KOPT-K1 (cell line): ENCODE data around the gene PLEKHA6.

ENCODE experiments used
- H3K27ac ChIP-seq: fragments of 200-600 bp; sonication (generic); 2 replicates; pipeline ENCODE4 v1.5.1; 2016; ENCODE audit warnings: antibody characterized with exemption, mild to moderate bottlenecking, low read depth, low read length; ENCODE audit not compliant: poor library complexity, severe bottlenecking
- H3K36me3 ChIP-seq: fragments of 200-600 bp; sonication (generic); 2 replicates; pipeline ENCODE4 v1.5.1; 2017; ENCODE audit warnings: antibody characterized with exemption, mild to moderate bottlenecking, low read length, moderate library complexity; ENCODE audit not compliant: insufficient read depth
- H3K9me3 ChIP-seq: fragments of 200-600 bp; sonication (generic); 2 replicates; pipeline ENCODE4 v1.5.1; 2017; ENCODE audit warnings: antibody characterized with exemption, low read length, mild to moderate bottlenecking; ENCODE audit not compliant: insufficient read depth, poor library complexity, severe bottlenecking

The PLEKHA6 gene

GRCh38 chr1:204354579-204354978 is 5.2 kb downstream of the PLEKHA6 start:
- H3K27ac ChIP-seq = no peak overlapping the region
- H3K36me3 ChIP-seq = no peaks in the 10 kb centered on the region
- no peaks in the 10 kb centered on the region for H3K9me3 ChIP-seq

- Histone ChIP-seq H3K27ac (no peak overlapping the region), H3K36me3 (no peaks in the 10 kb centered on the region), H3K9me3 (no peaks in the 10 kb centered on the region)
These were observed 6.4 kb downstream of the PLEKHA6 start for GRCh38 chr1:204353213-204353910.

- Histone ChIP-seq H3K9me3 (no peaks in the 10 kb centered on the region), H3K27ac (no peak overlapping the region), H3K36me3 (no peaks in the 10 kb centered on the region)
These were observed 8.7 kb downstream of the PLEKHA6 start for GRCh38 chr1:204350857-204351573.

- no peaks in the 10 kb centered on the region for H3K36me3 ChIP-seq
- no peak overlapping the region for H3K27ac ChIP-seq
- H3K9me3 ChIP-seq = no peaks in the 10 kb centered on the region
These were observed 9.4 kb downstream of the PLEKHA6 start for GRCh38 chr1:204350312-204350711.

GRCh38 chr1:204349602-204350001 is 10.1 kb downstream of the PLEKHA6 start:
- Histone ChIP-seq H3K36me3 (no peaks in the 10 kb centered on the region), H3K27ac (no peak overlapping the region), H3K9me3 (no peaks in the 10 kb centered on the region)

- Histone ChIP-seq H3K9me3 (no peaks in the 10 kb centered on the region), H3K27ac (no peak overlapping the region), H3K36me3 (no peaks in the 10 kb centered on the region)
These were observed 11.0 kb downstream of the PLEKHA6 start for GRCh38 chr1:204348722-204349121.

- Histone ChIP-seq H3K36me3 (no peaks in the 10 kb centered on the region), H3K27ac (no peak overlapping the region), H3K9me3 (no peaks in the 10 kb centered on the region)
These were observed 11.5 kb downstream of the PLEKHA6 start for GRCh38 chr1:204348242-204348641.

- H3K9me3 ChIP-seq = no peaks in the 10 kb centered on the region
- H3K36me3 ChIP-seq = no peaks in the 10 kb centered on the region
- H3K27ac ChIP-seq = no peak overlapping the region
These were observed 13.6 kb downstream of the PLEKHA6 start for GRCh38 chr1:204345941-204346645.

GRCh38 chr1:204345438-204345841 is 14.3 kb downstream of the PLEKHA6 start:
- Histone ChIP-seq H3K9me3 (no peaks in the 10 kb centered on the region), H3K36me3 (no peaks in the 10 kb centered on the region), H3K27ac (no peak overlapping the region)

GRCh38 chr1:204344665-204345355 is 14.9 kb downstream of the PLEKHA6 start:
- Histone ChIP-seq H3K9me3 (no peaks in the 10 kb centered on the region), H3K36me3 (no peaks in the 10 kb centered on the region), H3K27ac (no peak overlapping the region)

- no peaks in the 10 kb centered on the region for H3K36me3 ChIP-seq
- H3K27ac ChIP-seq = no peak overlapping the region
- no peaks in the 10 kb centered on the region for H3K9me3 ChIP-seq
These were observed 15.9 kb downstream of the PLEKHA6 start for GRCh38 chr1:204343802-204344201.

GRCh38 chr1:204343247-204343646 is 16.5 kb downstream of the PLEKHA6 start:
- H3K9me3 ChIP-seq = no peaks in the 10 kb centered on the region
- H3K36me3 ChIP-seq = no peaks in the 10 kb centered on the region
- H3K27ac ChIP-seq = no peak overlapping the region

GRCh38 chr1:204342310-204342709 is 17.4 kb downstream of the PLEKHA6 start:
- H3K36me3 ChIP-seq = no peaks in the 10 kb centered on the region
- no peaks in the 10 kb centered on the region for H3K9me3 ChIP-seq
- H3K27ac ChIP-seq = no peak overlapping the region

GRCh38 chr1:204341380-204341779 is 18.3 kb downstream of the PLEKHA6 start:
- Histone ChIP-seq H3K36me3 (no peaks in the 10 kb centered on the region), H3K9me3 (no peaks in the 10 kb centered on the region), H3K27ac (no peak overlapping the region)
